CD4-positive, alpha-beta T cell (primary cell): Measurements from ENCODE around the gene COA6. TPM values are rescaled to one million over a fixed set of nuclear protein-coding genes. Genes with fewer than 3 reads are reported as not detected.
A peak's percentile ranks its signal among the peaks of the same experiment; 100 is the strongest.
"Not testable (repeated sequence)": the region's sequence is repeated elsewhere in the genome, so short reads cannot be mapped to it uniquely, and the experiment has no call there.

Experiments
- ATAC-seq: fragments of 200-7000 bp; cut with Tn5 transposase; one replicate; pipeline ENCODE4 v1.10.0; 2022; ENCODE audit warnings: mild to moderate bottlenecking; ENCODE audit not compliant: poor library complexity
- CTCF ChIA-PET: fragments of 350-600 bp; sonication (Branson Sonifier 250); formaldehyde crosslinking; loops from one replicate; lab custom pipeline; 2021; ENCODE audit warnings: antibody characterized with exemption, inconsistent platforms; lab: Charles Lee
- POLR2A ChIA-PET: fragments of 350-600 bp; sonication (Branson Sonifier 250); formaldehyde crosslinking; loops from one replicate; lab custom pipeline; 2021; ENCODE audit warnings: antibody characterized with exemption, inconsistent platforms; lab: Charles Lee
- DNase-seq, 14 experiments: peaks; one replicate each; pipeline ENCODE4 v3.0.0-alpha.2; 2013 to 2020; ENCODE audit warnings: mixed read lengths in 2 of 14
- H3K27ac ChIP-seq, 2 donors: one replicate each; pipeline versions ENCODE4 v1.5.1 to v1.7.0; 2013; ENCODE audit warnings: low read length in 2 of 2, low read depth in 1 of 2, mild to moderate bottlenecking in 1 of 2
- H3K27me3 ChIP-seq, 2 experiments: 1 replicate in 1 of 2; 2 replicates in 1 of 2; pipeline versions ENCODE4 v1.6.1 to v1.7.0; 2013; ENCODE audit warnings: low read length in 2 of 2, control low read depth in 1 of 2, mild to moderate bottlenecking in 1 of 2, moderate library complexity in 1 of 2; ENCODE audit not compliant: insufficient read depth in 2 of 2, control insufficient read depth in 1 of 2
- H3K36me3 ChIP-seq: one replicate; pipeline ENCODE4 v1.6.1; 2013; ENCODE audit warnings: low read length, control low read depth; ENCODE audit not compliant: insufficient read depth
- H3K4me1 ChIP-seq: one replicate; pipeline ENCODE4 v1.6.1; 2013; ENCODE audit warnings: low read length, control low read depth; ENCODE audit not compliant: insufficient read depth
- H3K4me3 ChIP-seq: one replicate; pipeline ENCODE4 v1.5.1; 2013; ENCODE audit warnings: mild to moderate bottlenecking, low read length, moderate library complexity
- H3K9me3 ChIP-seq, 2 experiments: 1 replicate in 1 of 2; 2 replicates in 1 of 2; pipeline versions ENCODE4 v1.6.1 to v1.7.0; 2013; ENCODE audit warnings: low read length in 2 of 2, mild to moderate bottlenecking in 2 of 2, control low read depth in 1 of 2, moderate library complexity in 1 of 2; ENCODE audit not compliant: control insufficient read depth in 1 of 2, insufficient read depth in 1 of 2
- H3K27ac Mint-ChIP-seq: one replicate; pipeline ENCODE4 v1.8.0; 2020; ENCODE audit warnings: mixed read lengths
- H3K27me3 Mint-ChIP-seq: one replicate; pipeline ENCODE4 v1.8.0; 2021; ENCODE audit warnings: mixed read lengths
- H3K36me3 Mint-ChIP-seq: one replicate; pipeline ENCODE4 v1.8.0; 2021; ENCODE audit warnings: low read depth, mixed read lengths
- H3K4me1 Mint-ChIP-seq: one replicate; pipeline ENCODE4 v1.8.0; 2021; ENCODE audit warnings: low read depth, mixed read lengths
- H3K4me3 Mint-ChIP-seq: one replicate; pipeline ENCODE4 v1.8.0; 2020; ENCODE audit warnings: mild to moderate bottlenecking, mixed read lengths
- H3K9me3 Mint-ChIP-seq: one replicate; pipeline ENCODE4 v1.8.0; 2020; ENCODE audit warnings: mixed read lengths
- CTCF ChIP-seq: fragments of 200-600 bp; IDR thresholded peaks from one replicate; pipeline ENCODE4 v1.8.0; 2022; ENCODE audit warnings: antibody characterized with exemption, mild to moderate bottlenecking
- intact Hi-C, 2 experiments: fragments of 100-400 bp; cut with DNase I in 1 of 2; cut with micrococcal nuclease in 1 of 2; formaldehyde crosslinking; loops; one replicate each; pipeline versions ENCODE4 v1.15.1 to v1.9.0; 2023 to 2025; cut with DNase I, micrococcal nuclease
- total RNA-seq, 174 experiments: library from RNA in 2 of 174; stranded (reverse) in 2 of 174; gene quantifications; one replicate each; pipeline ENCODE4 v1.2.3 and lab custom pipeline; 2021 to 2026

COA6 gene
- total RNA-seq, 2 experiments from 2014 or later = 10.0 to 12.2 TPM

GRCh38 chr1:234397732-234398131 is 24.5 kb downstream of the COA6 start:
- no peak for TF ChIP-seq CTCF
- DNase-seq (no peak), ATAC-seq (no peak)
- Histone ChIP-seq H3K36me3 (peaks cover 7% of the 10 kb centered on the region), H3K9me3 (no peaks in the 10 kb centered on the region), H3K4me1 (peaks cover 12% of the 10 kb centered on the region), H3K4me3 (no peak overlapping the region), H3K27ac (no peak overlapping the region), H3K27me3 (no peaks in the 10 kb centered on the region)
- peaks cover 31% of the 10 kb centered on the region for H3K36me3 Mint-ChIP-seq
- H3K4me1 Mint-ChIP-seq = peaks cover 64% of the 10 kb centered on the region
- no peaks in the 10 kb centered on the region for H3K27me3 Mint-ChIP-seq
- H3K9me3 Mint-ChIP-seq = no peaks in the 10 kb centered on the region
- no peak overlapping the region for H3K4me3 Mint-ChIP-seq
- ChIA-PET POLR2A (interaction anchor here (0.8 to 2.4 kb wide), 3 partner anchors 11 to 24 kb away, joined by 3 to 10 read pairs (median 5); partner anchors contain the start of gene COA6), CTCF (interaction anchor here (1.7 kb wide), 1 partner anchor 273 kb away, joined by 4 read pairs; no protein-coding TSS in a partner anchor)
- intact Hi-C loops = no loop called here
- no peak overlapping the region for H3K27ac Mint-ChIP-seq

- H3K27ac Mint-ChIP-seq = peak overlapping the region; percentile 92
- ATAC-seq = peak; percentile 7
- H3K27me3 ChIP-seq = no peaks in the 10 kb centered on the region
- H3K27ac ChIP-seq = peak overlapping the region in 1 of 2 donors; percentile 7
- intact Hi-C loops = no loop called here
- H3K9me3 ChIP-seq = no peaks in the 10 kb centered on the region
- DNase-seq = peak in 2 of 14 experiments; percentile 37 to 44
- ChIA-PET CTCF (interaction anchor here (1.7 kb wide), 1 partner anchor 274 kb away, joined by 4 read pairs; no protein-coding TSS in a partner anchor), POLR2A (interaction anchor here (2.4 kb wide), 1 partner anchor 25 kb away, joined by 10 read pairs; the partner anchor contains the start of gene COA6)
- peak overlapping the region; percentile 85 for H3K4me3 Mint-ChIP-seq
- TF ChIP-seq CTCF = no peak
- no peaks in the 10 kb centered on the region for H3K36me3 ChIP-seq
- H3K27me3 Mint-ChIP-seq = no peaks in the 10 kb centered on the region
- H3K9me3 Mint-ChIP-seq = no peaks in the 10 kb centered on the region
- peaks cover 25% of the 10 kb centered on the region for H3K36me3 Mint-ChIP-seq
- peaks cover 66% of the 10 kb centered on the region for H3K4me1 Mint-ChIP-seq
- H3K4me1 ChIP-seq = peaks cover 14% of the 10 kb centered on the region
- H3K4me3 ChIP-seq = peak overlapping the region; percentile 29
These were observed 25.7 kb downstream of the COA6 start for GRCh38 chr1:234398849-234399381.

GRCh38 chr1:234399515-234399914 is 26.3 kb downstream of the COA6 start:
- H3K27me3 ChIP-seq, DNase-seq, H3K27ac ChIP-seq, H3K27me3 Mint-ChIP-seq, intact Hi-C loops, H3K9me3 Mint-ChIP-seq, H3K9me3 ChIP-seq, ATAC-seq, H3K36me3 ChIP-seq: not testable (repeated sequence)
- H3K4me1 ChIP-seq = peaks cover 14% of the 10 kb centered on the region
- H3K4me3 Mint-ChIP-seq = peak overlapping the region; percentile 85
- POLR2A ChIA-PET = interaction anchor here (2.4 kb wide), 1 partner anchor 26 kb away, joined by 10 read pairs; the partner anchor contains the start of gene COA6
- peak overlapping the region; percentile 29 for H3K4me3 ChIP-seq
- CTCF ChIA-PET = interaction anchor here (1.7 kb wide), 1 partner anchor 275 kb away, joined by 4 read pairs; no protein-coding TSS in a partner anchor
- H3K27ac Mint-ChIP-seq = peak overlapping the region; percentile 92
- peaks cover 66% of the 10 kb centered on the region for H3K4me1 Mint-ChIP-seq
- peaks cover 21% of the 10 kb centered on the region for H3K36me3 Mint-ChIP-seq
